Suprapubic skin (tissue), 4 donors: ENCODE data around the gene EBF4. TPM values are rescaled to one million over a fixed set of nuclear protein-coding genes. Genes with fewer than 3 reads are reported as not detected.
A peak's percentile ranks its signal among the peaks of the same experiment; 100 is the strongest.

Source experiments
- DNase-seq, 2 donors: peaks; one replicate each; pipeline ENCODE4 v3.0.0-alpha.2; 2019; ENCODE audit warnings: low spot score in 2 of 2
- H3K27ac ChIP-seq: fragments of 200-600 bp; sonication (generic); one replicate; pipeline ENCODE4 v1.5.1; 2019
- H3K27me3 ChIP-seq: fragments of 200-600 bp; sonication (generic); one replicate; pipeline ENCODE4 v1.5.1; 2019
- H3K36me3 ChIP-seq: fragments of 200-600 bp; sonication (generic); one replicate; pipeline ENCODE4 v1.5.1; 2019
- H3K4me1 ChIP-seq: fragments of 200-600 bp; sonication (generic); one replicate; pipeline ENCODE4 v1.5.1; 2019
- H3K4me3 ChIP-seq: fragments of 200-600 bp; sonication (generic); one replicate; pipeline ENCODE4 v1.5.1; 2019; ENCODE audit warnings: mild to moderate bottlenecking
- H3K9me3 ChIP-seq: fragments of 200-600 bp; sonication (generic); one replicate; pipeline ENCODE4 v1.5.1; 2019
- EP300 ChIP-seq: sonication (generic); formaldehyde crosslinking; IDR thresholded peaks from one replicate; pipeline ENCODE4 v1.6.1; 2017; ENCODE audit warnings: antibody characterized with exemption
- POLR2A ChIP-seq, 2 donors: fragments of 450-650 bp; IDR thresholded peaks; one replicate each; pipeline ENCODE4 v1.6.1; 2017; ENCODE audit warnings: antibody characterized with exemption in 2 of 2, mild to moderate bottlenecking in 2 of 2, moderate library complexity in 2 of 2
- POLR2AphosphoS5 ChIP-seq, 3 donors: sonication (generic); formaldehyde crosslinking; IDR thresholded peaks; one replicate each; pipeline ENCODE4 v1.6.1; 2017; ENCODE audit warnings: antibody characterized with exemption in 3 of 3
- WGBS: methylation state at CpG from one replicate; pipeline ENCODE4 v1.1.5; 2018; 5-methylcytosine and 5-hydroxymethylcytosine counted together
- total RNA-seq, 4 donors: library from RNA; depleted of rRNA; stranded (reverse); fragments of >200 nt; gene quantifications; one replicate each; pipeline ENCODE4 v1.1.0, GENCODE V29; 2016
- TF ChIP-seq, protein P1 (sequence below), 2 donors: fragments of 200-600 bp in 1 of 2; fragments of 450-650 bp in 1 of 2; sonication (generic) in 1 of 2; IDR thresholded peaks; one replicate each; pipeline ENCODE4 v1.5.1; 2016 to 2019; ENCODE audit warnings: antibody characterized with exemption in 2 of 2, mild to moderate bottlenecking in 1 of 2, moderate library complexity in 1 of 2

The EBF4 gene
- total RNA-seq, 4 donors from 2014 or later = 5.9 to 12.6 (median 6.3) TPM

DNA sequence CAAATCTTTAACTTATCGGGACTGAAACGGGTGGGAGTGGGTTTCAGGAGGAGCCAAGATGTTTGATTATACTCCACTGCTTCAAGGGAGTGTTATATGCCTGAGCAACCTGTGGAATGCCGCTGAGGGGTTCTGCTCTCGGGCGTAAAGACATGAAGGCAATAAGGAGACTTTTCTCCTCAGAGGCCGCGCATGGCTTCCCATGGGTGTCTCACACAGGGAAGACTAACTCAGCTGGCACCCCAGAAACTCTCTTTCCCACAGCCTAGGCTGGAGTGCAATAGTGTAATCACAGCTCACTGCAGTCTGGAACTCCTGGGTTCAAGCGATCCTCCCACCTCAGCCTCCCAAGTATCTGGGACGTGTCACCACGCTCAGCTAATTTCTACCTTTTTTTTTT, 117.1 kb downstream of the EBF4 start:
- Histone ChIP-seq H3K36me3 (no peaks in the 10 kb centered on the region), H3K9me3 (no peaks in the 10 kb centered on the region), H3K4me3 (no peak overlapping the region), H3K27me3 (peaks cover 42% of the 10 kb centered on the region), H3K4me1 (peaks cover 8% of the 10 kb centered on the region), H3K27ac (no peak overlapping the region)
- 89% methylated on average over 10 of the region's 10 CpGs for WGBS
- no peak for TF ChIP-seq POLR2AphosphoS5 (IDR thresholded peaks at IDR 0.05)
- TF ChIP-seq, protein P1, sequence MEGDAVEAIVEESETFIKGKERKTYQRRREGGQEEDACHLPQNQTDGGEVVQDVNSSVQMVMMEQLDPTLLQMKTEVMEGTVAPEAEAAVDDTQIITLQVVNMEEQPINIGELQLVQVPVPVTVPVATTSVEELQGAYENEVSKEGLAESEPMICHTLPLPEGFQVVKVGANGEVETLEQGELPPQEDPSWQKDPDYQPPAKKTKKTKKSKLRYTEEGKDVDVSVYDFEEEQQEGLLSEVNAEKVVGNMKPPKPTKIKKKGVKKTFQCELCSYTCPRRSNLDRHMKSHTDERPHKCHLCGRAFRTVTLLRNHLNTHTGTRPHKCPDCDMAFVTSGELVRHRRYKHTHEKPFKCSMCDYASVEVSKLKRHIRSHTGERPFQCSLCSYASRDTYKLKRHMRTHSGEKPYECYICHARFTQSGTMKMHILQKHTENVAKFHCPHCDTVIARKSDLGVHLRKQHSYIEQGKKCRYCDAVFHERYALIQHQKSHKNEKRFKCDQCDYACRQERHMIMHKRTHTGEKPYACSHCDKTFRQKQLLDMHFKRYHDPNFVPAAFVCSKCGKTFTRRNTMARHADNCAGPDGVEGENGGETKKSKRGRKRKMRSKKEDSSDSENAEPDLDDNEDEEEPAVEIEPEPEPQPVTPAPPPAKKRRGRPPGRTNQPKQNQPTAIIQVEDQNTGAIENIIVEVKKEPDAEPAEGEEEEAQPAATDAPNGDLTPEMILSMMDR (IDR thresholded peaks at IDR 0.05) = no peak
- no peak for TF ChIP-seq EP300
- no peak for TF ChIP-seq POLR2A (IDR thresholded peaks at IDR 0.05)
- peak in 1 of 2 donors; percentile 40 for DNase-seq

Other genes with a start within 250 kb of the EBF4 start
- gene SNRPB, start 222.0 kb upstream of the EBF4 start, total RNA-seq = 100 to 1,000 TPM; 133 to 250 (median 221) TPM
- gene ZNF343, start 183.9 kb upstream of the EBF4 start, total RNA-seq = 10 to 100 TPM in 3 of 4 donors, 1 to 10 TPM in 1; 7.9 to 19.2 (median 13.5) TPM
- gene TMC2, start 156.2 kb upstream of the EBF4 start, total RNA-seq = not detected
- gene NOP56, start 40.1 kb upstream of the EBF4 start, total RNA-seq = 100 to 1,000 TPM in 3 of 4 donors, 10 to 100 TPM in 1; 81.2 to 140 (median 109) TPM
- 100 to 1,000 TPM; 119 to 135 (median 121) TPM for gene IDH3B, start 28.6 kb upstream of the EBF4 start, total RNA-seq
- 1 to 10 TPM; 1.5 to 5.1 (median 3.2) TPM for gene CPXM1, start 107.8 kb downstream of the EBF4 start, total RNA-seq
- not detected for gene C20orf141, start 122.2 kb downstream of the EBF4 start, total RNA-seq
- 1 to 10 TPM in 1 of 4 donors, not detected in 3; 2.8 TPM for gene TMEM239, start 123.6 kb downstream of the EBF4 start, total RNA-seq
- 10 to 100 TPM in 3 of 4 donors, 1 to 10 TPM in 1; 8.0 to 31.1 (median 19.4) TPM for gene PCED1A, start 147.9 kb downstream of the EBF4 start, total RNA-seq
- gene VPS16, start 148.0 kb downstream of the EBF4 start, total RNA-seq = 10 to 100 TPM; 35.7 to 37.4 (median 36.1) TPM
- gene PTPRA, start 180.7 kb downstream of the EBF4 start, total RNA-seq = 10 to 100 TPM; 47.7 to 83.0 (median 73.4) TPM